CD4-positive, alpha-beta memory T cell (primary cell): ENCODE results near the gene CACNA1C. TPM values are rescaled to one million over a fixed set of nuclear protein-coding genes. Genes with fewer than 3 reads are reported as not detected.

ENCODE experiments used
- CTCF ChIA-PET: fragments of 350-600 bp; sonication (Branson Sonifier 250); formaldehyde crosslinking; loops from one replicate; lab custom pipeline; 2021; ENCODE audit warnings: inconsistent platforms; ENCODE audit not compliant: partially characterized antibody; lab: Charles Lee
- POLR2A ChIA-PET: fragments of 350-600 bp; sonication (Branson Sonifier 250); formaldehyde crosslinking; loops from one replicate; lab custom pipeline; 2021; ENCODE audit not compliant: partially characterized antibody; lab: Charles Lee
- DNase-seq, 5 donors: peaks; one replicate each; pipeline versions ENCODE4 v3.0.0 to v3.0.0-alpha.2; 2020 to 2022; ENCODE audit warnings: mixed read lengths in 1 of 5
- H3K27ac ChIP-seq: one replicate; pipeline ENCODE4 v1.7.0; 2013; ENCODE audit warnings: low read depth, low read length
- H3K27me3 ChIP-seq: 2 replicates; pipeline ENCODE4 v1.7.0; 2013; ENCODE audit warnings: mild to moderate bottlenecking, low read length, moderate library complexity; ENCODE audit not compliant: insufficient read depth
- H3K36me3 ChIP-seq: 2 replicates; pipeline ENCODE4 v1.7.0; 2013; ENCODE audit warnings: mild to moderate bottlenecking, low read length, moderate library complexity; ENCODE audit not compliant: insufficient read depth
- H3K4me1 ChIP-seq: 2 replicates; pipeline ENCODE4 v1.7.0; 2013; ENCODE audit warnings: mild to moderate bottlenecking, low read length, moderate library complexity; ENCODE audit not compliant: insufficient read depth
- H3K4me3 ChIP-seq, 2 donors: one replicate each; pipeline ENCODE4 v1.7.0; 2013; ENCODE audit warnings: low read length in 2 of 2, mild to moderate bottlenecking in 1 of 2
- H3K9me3 ChIP-seq, 2 donors: one replicate each; pipeline ENCODE4 v1.7.0; 2013; ENCODE audit warnings: low read length in 2 of 2, control low read depth in 1 of 2; ENCODE audit not compliant: control insufficient read depth in 1 of 2
- H3K27ac Mint-ChIP-seq, 7 donors: one replicate each; pipeline ENCODE4 v1.8.0; 2020 to 2021; ENCODE audit warnings: mixed read lengths in 7 of 7, mild to moderate bottlenecking in 6 of 7, inconsistent platforms in 3 of 7, moderate library complexity in 3 of 7
- H3K27me3 Mint-ChIP-seq, 2 donors: one replicate each; pipeline ENCODE4 v1.8.0; 2020 to 2021; ENCODE audit warnings: mixed read lengths in 2 of 2
- H3K36me3 Mint-ChIP-seq, 2 donors: one replicate each; pipeline ENCODE4 v1.8.0; 2020 to 2021; ENCODE audit warnings: mixed read lengths in 2 of 2, inconsistent platforms in 1 of 2, mild to moderate bottlenecking in 1 of 2
- H3K4me1 Mint-ChIP-seq, 4 donors: one replicate each; pipeline ENCODE4 v1.8.0; 2020 to 2021; ENCODE audit warnings: mixed read lengths in 4 of 4, mild to moderate bottlenecking in 1 of 4
- H3K4me3 Mint-ChIP-seq, 8 donors: one replicate each; pipeline ENCODE4 v1.8.0; 2020 to 2021; ENCODE audit warnings: mixed read lengths in 8 of 8, mild to moderate bottlenecking in 7 of 8, moderate library complexity in 6 of 8, inconsistent platforms in 3 of 8
- H3K9me3 Mint-ChIP-seq, 8 donors: one replicate each; pipeline ENCODE4 v1.8.0; 2020 to 2021; ENCODE audit warnings: mixed read lengths in 8 of 8, mild to moderate bottlenecking in 5 of 8, inconsistent platforms in 3 of 8, moderate library complexity in 1 of 8
- intact Hi-C: fragments of 100-400 bp; cut with micrococcal nuclease; formaldehyde crosslinking; loops from one replicate; pipeline ENCODE4 v1.15.1; 2023
- polyA plus RNA-seq, 2 donors: library from polyadenylated mRNA; unstranded; fragments of 300-500 nt; fragmentation: Illumina TruSeq; gene quantifications; one replicate each; pipeline ENCODE4 v1.2.3, GENCODE V29; 2021
- total RNA-seq, 2 experiments: library from RNA; stranded (reverse); gene quantifications; one replicate each; pipeline ENCODE4 v1.2.3, GENCODE V29; 2021

Gene CACNA1C
- total and polyA plus RNA-seq, 4 experiments from 2014 or later: 0.05 to 0.21 (median 0.07) TPM

DNA sequence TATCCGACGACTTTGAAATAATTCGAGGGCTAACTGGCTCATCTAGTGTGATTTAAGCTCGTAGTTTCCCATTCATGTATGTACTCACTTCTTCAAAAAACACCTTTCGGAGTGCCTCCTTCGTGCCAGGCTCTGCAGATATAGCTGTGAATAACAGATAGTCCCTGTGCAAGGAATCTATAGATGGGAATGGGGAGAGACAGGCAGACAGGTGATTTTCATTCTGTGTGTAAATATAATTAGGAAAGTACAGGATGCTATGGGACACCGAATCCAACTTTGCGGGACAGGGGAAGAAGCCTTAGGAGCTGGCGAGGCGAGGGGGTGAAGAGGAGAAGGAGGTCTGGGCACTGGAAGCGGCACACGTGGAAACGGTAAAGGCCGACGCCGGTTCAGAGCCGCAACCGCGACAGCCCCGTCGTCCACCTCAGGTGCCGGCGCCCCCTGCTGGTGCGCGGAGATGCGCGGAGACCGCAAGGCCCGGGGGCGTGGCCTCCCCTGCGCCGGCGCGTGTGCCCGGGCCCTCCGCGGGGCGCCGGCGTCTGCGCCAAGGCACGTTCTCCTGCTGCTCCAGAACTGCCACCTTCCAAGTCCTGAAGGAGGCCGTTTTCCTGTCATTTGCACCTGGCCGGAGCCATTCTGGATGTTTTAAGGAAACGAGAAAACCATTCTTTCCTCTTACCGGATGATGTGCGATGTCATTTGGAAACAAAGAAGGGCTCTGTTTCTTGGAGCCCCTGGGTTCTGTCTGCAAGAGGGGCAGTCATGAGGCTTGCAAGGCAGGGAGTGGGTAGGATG is 18.0 kb upstream of the CACNA1C start:
- POLR2A ChIA-PET: interaction anchor here (1.2 to 1.3 kb wide), 4 partner anchors 30 to 236 kb away, joined by 3 to 5 read pairs (median 5); no protein-coding TSS in a partner anchor

GRCh38 chr12:2035431-2036055 is 17.2 kb upstream of the CACNA1C start:
- DNase-seq: no peak
- Histone ChIP-seq H3K27me3 (no peaks in the 10 kb centered on the region), H3K36me3 (no peaks in the 10 kb centered on the region), H3K4me1 (peaks cover 11% of the 10 kb centered on the region), H3K9me3 (no peaks in the 10 kb centered on the region), H3K4me3 (peak overlapping the region in 1 of 2 donors; percentile 53), H3K27ac (no peak overlapping the region)
- H3K27me3 Mint-ChIP-seq: peaks cover 27 to 31% of the 10 kb centered on the region in 2 donors
- H3K36me3 Mint-ChIP-seq: peaks cover 0 to 2% of the 10 kb centered on the region in 2 donors
- intact Hi-C loops: loop anchor here (1.0 to 2.0 kb wide), 2 partner anchors 31 to 239 kb away; partner anchors contain the start of gene DCP1B
- H3K4me1 Mint-ChIP-seq: peaks cover 6 to 11% (median 9%) of the 10 kb centered on the region in 4 donors
- POLR2A ChIA-PET: interaction anchor here (1.2 to 1.3 kb wide), 3 partner anchors 31 to 237 kb away, joined by 3 to 5 read pairs (median 5); no protein-coding TSS in a partner anchor
- H3K27ac Mint-ChIP-seq: peak overlapping the region in 6 of 7 donors; percentile 31 to 79 (median 56)
- no peaks in the 10 kb centered on the region for H3K9me3 Mint-ChIP-seq
- CTCF ChIA-PET: interaction anchor here (1.2 to 2.1 kb wide), 8 partner anchors 10 to 245 kb away, joined by 3 to 10 read pairs (median 6); partner anchors contain the start of gene DCP1B
- H3K4me3 Mint-ChIP-seq: peak overlapping the region; percentile 36 to 78 (median 74)

More for the DNA sequence above, 18.0 kb upstream of the CACNA1C start:
- Mint-ChIP-seq H3K9me3 (no peaks in the 10 kb centered on the region), H3K27ac (peak overlapping the region in 5 of 7 donors; percentile 4 to 80 (median 36)), H3K4me1 (peaks cover 6 to 11% (median 9%) of the 10 kb centered on the region in 4 donors), H3K4me3 (peak overlapping the region; percentile 69 to 78 (median 74)), H3K36me3 (peaks cover 0 to 2% of the 10 kb centered on the region in 2 donors), H3K27me3 (peaks cover 24 to 27% of the 10 kb centered on the region in 2 donors)
- Histone ChIP-seq H3K4me1 (peaks cover 11% of the 10 kb centered on the region), H3K9me3 (no peaks in the 10 kb centered on the region), H3K27ac (no peak overlapping the region), H3K27me3 (no peaks in the 10 kb centered on the region), H3K4me3 (peak overlapping the region in 1 of 2 donors; percentile 53), H3K36me3 (no peaks in the 10 kb centered on the region)
- intact Hi-C loops: loop anchor here (1.0 to 2.0 kb wide), 2 partner anchors 30 to 239 kb away; partner anchors contain the start of gene DCP1B
- peak; percentile 74 to 84 (median 81) for DNase-seq
- CTCF ChIA-PET: interaction anchor here (0.6 to 2.2 kb wide), 25 partner anchors 8 to 656 kb away, joined by 3 to 15 read pairs (median 3); partner anchors contain the start of gene DCP1B

GRCh38 chr12:2039034-2039433 is 13.8 kb upstream of the CACNA1C start:
- Histone ChIP-seq H3K36me3 (no peaks in the 10 kb centered on the region), H3K27me3 (peaks cover under 1% of the 10 kb centered on the region), H3K4me3 (no peak overlapping the region), H3K4me1 (peaks cover 11% of the 10 kb centered on the region), H3K9me3 (no peaks in the 10 kb centered on the region), H3K27ac (no peak overlapping the region)
- Mint-ChIP-seq H3K27me3 (peaks cover 23% of the 10 kb centered on the region in 2 donors), H3K27ac (no peak overlapping the region), H3K4me3 (no peak overlapping the region), H3K4me1 (peaks cover 6 to 11% (median 9%) of the 10 kb centered on the region in 4 donors), H3K36me3 (peaks cover 0 to 2% of the 10 kb centered on the region in 2 donors), H3K9me3 (no peaks in the 10 kb centered on the region)
- ChIA-PET CTCF (no interaction called here), POLR2A (no interaction called here)
- intact Hi-C loops: no loop called here
- no peak for DNase-seq

DNA sequence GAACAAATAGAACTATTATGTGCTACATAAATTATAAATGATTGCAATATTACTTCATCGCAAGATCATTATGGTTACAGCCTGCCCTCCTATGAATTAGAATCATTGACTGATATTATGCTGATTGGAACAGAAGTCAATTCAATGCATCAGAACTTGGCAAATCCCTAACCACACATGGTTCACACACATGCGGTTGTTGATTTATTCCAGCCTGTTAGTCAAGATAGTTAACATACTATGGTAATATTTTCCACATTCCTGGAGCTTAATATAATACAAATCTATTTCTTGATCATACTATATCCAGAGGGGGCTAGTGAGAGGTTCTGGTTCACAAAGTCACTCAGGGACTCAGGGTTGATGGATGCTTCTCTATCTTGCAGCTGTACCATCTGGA is 9.7 kb upstream of the CACNA1C start:
- Histone ChIP-seq H3K27me3 (peaks cover 5% of the 10 kb centered on the region), H3K36me3 (no peaks in the 10 kb centered on the region), H3K9me3 (no peaks in the 10 kb centered on the region), H3K27ac (no peak overlapping the region), H3K4me1 (no peaks in the 10 kb centered on the region), H3K4me3 (no peak overlapping the region)
- ChIA-PET CTCF (interaction anchor here (1.2 kb wide), 1 partner anchor 8 kb away, joined by 3 read pairs; no protein-coding TSS in a partner anchor), POLR2A (no interaction called here)
- H3K27ac Mint-ChIP-seq: no peak overlapping the region
- intact Hi-C loops: no loop called here
- H3K36me3 Mint-ChIP-seq: no peaks in the 10 kb centered on the region
- H3K27me3 Mint-ChIP-seq: peaks cover 12 to 26% of the 10 kb centered on the region in 2 donors
- H3K4me3 Mint-ChIP-seq: no peak overlapping the region
- no peaks in the 10 kb centered on the region for H3K4me1 Mint-ChIP-seq
- H3K9me3 Mint-ChIP-seq: no peaks in the 10 kb centered on the region
- no peak for DNase-seq

- no peaks in the 10 kb centered on the region for H3K9me3 Mint-ChIP-seq
- intact Hi-C loops: no loop called here
- POLR2A ChIA-PET: no interaction called here
- Histone ChIP-seq H3K27me3 (peaks cover 5% of the 10 kb centered on the region), H3K4me1 (no peaks in the 10 kb centered on the region), H3K27ac (no peak overlapping the region), H3K4me3 (no peak overlapping the region), H3K9me3 (no peaks in the 10 kb centered on the region), H3K36me3 (no peaks in the 10 kb centered on the region)
- peaks cover 18 to 35% of the 10 kb centered on the region in 2 donors for H3K27me3 Mint-ChIP-seq
- H3K4me1 Mint-ChIP-seq: no peaks in the 10 kb centered on the region
- CTCF ChIA-PET: no interaction called here
- H3K4me3 Mint-ChIP-seq: no peak overlapping the region
- DNase-seq: no peak
- H3K36me3 Mint-ChIP-seq: no peaks in the 10 kb centered on the region
- H3K27ac Mint-ChIP-seq: no peak overlapping the region
Observed at GRCh38 chr12:2044165-2044564, 8.6 kb upstream of the CACNA1C start.

- ChIA-PET CTCF (interaction anchor here (1.6 kb wide), 1 partner anchor 13 kb away, joined by 7 read pairs; no protein-coding TSS in a partner anchor), POLR2A (no interaction called here)
- no peak for DNase-seq
- Histone ChIP-seq H3K9me3 (no peaks in the 10 kb centered on the region), H3K4me3 (no peak overlapping the region), H3K36me3 (no peaks in the 10 kb centered on the region), H3K27ac (no peak overlapping the region), H3K27me3 (peaks cover 25% of the 10 kb centered on the region), H3K4me1 (peaks cover 3% of the 10 kb centered on the region)
- Mint-ChIP-seq H3K4me3 (no peak overlapping the region), H3K4me1 (peaks cover 5 to 11% (median 8%) of the 10 kb centered on the region in 4 donors), H3K9me3 (peaks cover 0 to 1% (median 0%) of the 10 kb centered on the region in 8 donors), H3K27me3 (peaks cover 33 to 48% of the 10 kb centered on the region in 2 donors), H3K27ac (no peak overlapping the region), H3K36me3 (no peaks in the 10 kb centered on the region)
- intact Hi-C loops: no loop called here
Observed at GRCh38 chr12:2046957-2047356, 5.8 kb upstream of the CACNA1C start.
